IPS DF 19.7 (cell line): ENCODE results near the gene GINS3.
"Not testable (repeated sequence)": the region's sequence is repeated elsewhere in the genome, so short reads cannot be mapped to it uniquely, and the experiment has no call there.

ENCODE experiments used
- DNase-seq: peaks from one replicate; pipeline ENCODE4 v3.0.0-alpha.2; 2013; ENCODE audit warnings: low read depth, low spot score

Gene GINS3

DNA sequence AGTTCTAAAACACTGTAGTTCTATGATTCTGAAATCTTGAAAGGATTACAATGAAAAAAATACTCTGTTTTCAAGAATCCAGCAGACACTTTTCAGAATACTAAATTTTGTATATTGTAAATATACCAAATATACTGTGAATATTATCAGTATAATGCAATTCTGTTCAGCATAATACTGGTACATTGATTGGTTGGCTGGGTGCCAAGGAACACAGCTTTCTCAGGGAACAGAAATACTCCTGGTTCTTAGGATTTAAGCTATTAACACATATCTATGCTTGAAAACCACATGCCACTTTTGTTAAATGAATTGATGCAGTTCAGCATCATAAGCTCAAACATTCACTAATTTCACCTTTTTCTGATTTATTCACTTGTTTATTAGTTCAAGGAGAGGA is 2.5 kb upstream of the GINS3 start:
- DNase-seq: no peak

DNA sequence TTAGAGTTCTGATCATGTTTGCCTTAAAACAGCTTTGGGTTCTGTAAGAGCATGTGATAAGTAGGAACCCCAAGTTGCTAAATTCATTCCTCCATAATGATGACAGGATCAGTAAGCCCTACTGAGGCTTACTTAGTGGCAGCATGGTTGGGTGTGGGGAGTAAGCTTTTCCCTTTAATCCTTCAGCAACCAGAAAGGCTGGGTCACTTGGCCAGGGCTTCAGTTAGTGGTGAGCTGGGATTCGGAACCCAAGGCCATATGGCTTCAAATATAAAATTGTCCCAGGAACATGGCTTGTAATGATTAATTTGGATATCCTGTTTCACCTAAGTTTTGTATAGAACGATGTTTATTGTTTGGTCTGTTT is 850 bp downstream of the GINS3 start:
- DNase-seq: no peak

DNA sequence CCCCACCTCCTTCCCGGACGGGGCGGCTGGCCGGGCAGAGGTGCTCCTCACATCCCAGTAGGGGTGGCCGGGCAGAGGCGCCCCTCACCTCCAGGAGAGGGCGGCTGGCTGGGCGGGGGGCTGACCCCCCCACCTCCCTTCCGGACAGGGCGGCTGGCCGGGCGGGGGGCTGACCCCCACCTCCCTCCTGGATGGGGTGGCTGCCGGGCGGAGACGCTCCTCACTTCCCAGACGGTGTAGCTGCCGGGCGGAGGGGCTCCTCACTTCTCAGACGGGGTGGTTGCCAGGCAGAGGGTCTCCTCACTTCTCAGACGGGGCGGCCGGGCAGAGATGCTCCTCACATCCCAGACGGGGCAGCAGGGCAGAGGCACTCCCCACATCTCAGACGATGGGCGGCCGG is 4.6 kb downstream of the GINS3 start:
- not testable (repeated sequence) for DNase-seq

DNA sequence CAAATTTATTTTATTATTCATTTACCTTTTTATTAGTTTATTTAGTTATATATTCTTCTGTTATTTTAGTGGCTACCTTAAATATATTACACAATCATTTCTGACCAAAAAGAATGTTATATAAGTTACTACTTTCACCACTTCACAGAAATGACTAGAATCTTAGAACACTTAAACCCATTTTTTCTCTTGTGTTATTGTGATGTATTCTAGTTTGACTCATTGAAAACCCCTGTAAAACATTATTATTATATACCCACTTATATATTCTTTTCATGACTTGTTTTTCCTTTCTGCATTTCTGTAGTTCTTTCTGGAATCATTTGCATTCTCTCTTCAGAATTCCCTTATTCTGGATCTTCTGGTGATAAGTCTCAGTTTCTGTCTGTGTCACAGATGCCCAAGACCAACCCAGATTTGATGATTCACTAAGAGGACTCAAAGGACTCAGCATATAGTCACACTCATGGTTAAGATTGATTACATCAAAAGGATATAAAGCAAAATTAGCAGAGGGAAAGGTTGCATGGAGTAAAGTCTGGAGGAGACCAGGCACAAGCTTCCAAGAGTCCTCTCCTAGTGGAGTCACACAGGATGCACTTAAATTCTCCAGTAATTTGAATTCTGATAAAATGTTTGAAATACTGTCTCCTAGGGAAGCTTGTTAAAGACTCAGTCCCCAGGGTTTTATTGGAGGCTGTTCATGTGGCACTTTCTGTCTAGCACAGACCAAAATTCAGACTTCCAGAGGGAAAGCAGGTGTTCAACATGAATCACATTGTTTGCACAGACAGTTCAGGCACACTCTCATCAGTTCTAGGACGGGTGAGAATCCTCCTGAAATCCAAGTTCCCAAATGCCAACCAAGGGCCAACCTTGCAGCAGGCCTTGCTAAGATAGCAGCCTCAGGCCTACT is 7.7 kb downstream of the GINS3 start:
- DNase-seq: no peak

DNA sequence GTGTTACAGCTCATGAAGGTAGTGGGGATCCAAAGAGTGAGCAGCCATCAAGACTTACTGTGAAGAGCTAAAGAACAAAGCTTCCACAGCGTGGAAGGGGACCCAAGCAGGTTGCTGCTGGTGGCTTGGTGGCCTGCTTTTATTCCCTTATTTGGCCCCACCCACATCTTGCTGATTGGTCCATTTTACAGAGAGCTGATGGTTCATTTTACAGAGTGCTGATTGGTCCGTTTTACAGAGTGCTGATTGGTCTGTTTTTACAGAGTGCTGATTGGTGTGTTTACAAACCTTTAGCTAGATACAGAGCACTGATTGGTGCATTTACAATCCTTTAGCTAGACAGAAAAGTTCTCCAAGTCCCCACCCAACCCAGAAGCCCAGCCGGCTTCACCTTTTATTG is 9.0 kb downstream of the GINS3 start:
- DNase-seq: not testable (repeated sequence)

DNA sequence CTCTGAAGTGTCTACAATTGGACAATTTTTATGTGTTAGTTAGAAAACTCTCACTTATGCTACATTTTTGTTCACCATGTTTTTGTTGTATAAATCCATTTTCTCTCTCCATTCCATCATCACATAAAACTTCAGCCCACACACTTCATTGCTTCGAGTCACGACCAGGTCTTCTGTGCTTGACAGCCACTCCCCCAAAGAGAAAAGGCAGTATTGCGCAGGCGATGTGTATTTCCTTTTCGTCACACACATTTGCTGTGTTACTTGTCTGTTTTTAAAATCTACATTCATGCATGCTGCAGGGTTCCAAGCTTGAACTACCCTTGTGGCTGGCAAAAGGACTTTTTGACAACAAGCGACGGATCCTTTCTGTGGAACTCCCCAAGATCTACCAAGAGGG is 10.5 kb downstream of the GINS3 start:
- no peak for DNase-seq

DNA sequence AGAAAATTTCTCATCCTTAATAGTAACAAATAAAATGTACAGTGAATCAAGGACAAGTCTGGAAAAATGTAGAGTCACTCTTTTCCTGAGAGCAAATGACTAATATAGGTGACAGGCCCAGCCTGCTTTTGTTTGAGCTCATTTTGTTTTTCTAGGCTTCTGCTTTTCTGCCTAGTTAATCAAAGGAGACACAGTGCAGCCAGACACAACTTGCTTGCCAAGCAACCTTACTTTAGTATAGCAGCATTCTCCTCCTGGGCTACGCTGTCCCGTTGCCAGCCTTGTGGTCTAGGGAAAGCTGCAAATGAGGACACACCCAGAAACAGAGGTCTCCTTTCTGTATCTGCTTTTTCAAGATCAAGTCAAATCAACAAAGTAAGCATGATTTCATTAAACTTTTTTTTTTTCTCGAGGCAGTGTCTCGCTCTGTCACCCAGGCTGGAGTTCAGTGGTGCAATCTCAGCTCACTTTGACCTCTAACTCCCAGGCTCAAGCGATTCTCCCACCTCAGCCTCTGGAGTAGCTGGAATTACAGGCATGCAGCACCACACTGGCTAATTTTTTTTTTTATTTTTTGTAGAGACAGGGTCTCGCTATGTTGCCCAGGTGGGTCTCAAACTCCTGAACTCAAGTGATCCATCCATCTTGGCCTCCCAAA is 17.2 kb downstream of the GINS3 start:
- no peak for DNase-seq

DNA sequence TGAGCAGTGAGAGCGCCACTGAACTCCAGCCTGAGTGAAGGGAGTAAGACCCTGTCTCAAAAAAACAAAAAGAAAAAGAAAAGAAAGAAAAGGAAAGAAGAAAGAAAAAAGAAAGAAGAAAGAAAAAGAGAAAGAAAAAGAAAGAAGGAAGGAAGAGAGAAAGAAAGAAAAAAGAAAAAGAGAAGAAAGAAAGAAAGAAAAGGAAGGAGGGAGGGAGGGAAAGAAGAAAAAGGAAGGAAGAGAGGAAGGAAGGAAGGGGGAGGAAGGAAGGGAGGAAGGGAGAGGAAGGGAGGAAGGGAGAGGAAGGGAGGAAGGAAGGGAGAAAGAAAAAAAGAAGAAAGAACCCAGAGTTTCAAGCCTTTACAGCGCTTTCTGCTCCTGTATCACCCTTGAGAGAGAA is 19.1 kb downstream of the GINS3 start:
- no peak for DNase-seq

DNA sequence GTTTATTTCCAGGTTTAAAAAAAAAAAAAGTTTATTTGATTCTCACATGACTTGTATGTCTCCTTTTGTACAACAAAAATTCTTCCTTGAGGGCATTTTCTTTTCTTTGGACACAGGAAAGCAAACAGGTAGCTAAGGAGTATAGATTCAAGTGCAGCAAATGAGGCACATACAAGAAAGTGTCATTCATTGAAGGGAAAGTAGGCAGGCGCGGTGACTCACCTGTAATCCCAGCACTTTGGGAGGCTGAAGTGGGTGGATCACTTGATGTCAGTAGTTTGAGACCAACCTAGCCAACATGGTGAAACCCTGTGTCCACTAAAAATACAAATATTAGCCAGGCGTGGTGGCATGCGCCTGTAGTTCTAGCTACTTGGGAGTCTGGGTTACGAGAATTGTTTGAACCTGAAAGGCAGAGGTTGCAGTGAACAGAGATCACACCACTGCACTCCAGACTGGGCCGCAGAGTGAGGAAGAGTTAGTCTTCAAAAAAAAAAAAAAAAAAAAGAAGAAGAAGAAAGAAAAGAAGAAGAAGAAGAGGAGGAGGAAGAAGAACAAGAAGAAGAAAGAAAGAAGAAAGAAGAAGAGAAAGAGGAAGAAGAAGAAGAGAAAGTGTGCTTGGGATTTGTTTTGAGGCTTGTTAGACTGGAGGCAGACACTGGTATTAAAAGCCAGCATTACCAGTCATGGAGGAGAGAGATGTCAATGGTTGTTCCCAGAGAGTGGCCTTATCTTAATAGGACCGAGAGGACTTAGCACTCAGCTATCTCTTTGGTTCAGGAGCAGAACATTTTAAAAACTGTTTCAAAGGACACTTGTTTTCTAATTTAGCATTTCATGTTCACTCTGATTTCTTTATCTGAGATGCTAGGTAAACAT is 19.7 kb downstream of the GINS3 start:
- no peak for DNase-seq

DNA sequence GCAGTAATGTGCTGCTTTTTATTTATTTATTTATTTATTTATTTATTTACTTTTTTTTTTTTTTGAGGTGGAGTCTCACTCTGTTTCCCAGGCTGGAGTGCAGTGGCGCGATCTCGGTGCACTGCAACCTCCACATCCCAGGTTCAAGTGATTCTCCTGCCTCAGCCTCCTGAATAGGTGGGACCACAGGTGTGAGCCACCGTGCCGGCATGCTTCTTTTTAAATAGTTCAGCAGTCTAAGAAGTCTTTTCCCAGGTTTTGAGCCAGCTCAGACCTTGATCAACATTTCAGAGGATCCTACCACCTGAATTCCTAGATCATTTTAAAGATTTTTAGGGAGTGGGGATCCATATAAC is 20.3 kb downstream of the GINS3 start:
- DNase-seq: not testable (repeated sequence)

DNA sequence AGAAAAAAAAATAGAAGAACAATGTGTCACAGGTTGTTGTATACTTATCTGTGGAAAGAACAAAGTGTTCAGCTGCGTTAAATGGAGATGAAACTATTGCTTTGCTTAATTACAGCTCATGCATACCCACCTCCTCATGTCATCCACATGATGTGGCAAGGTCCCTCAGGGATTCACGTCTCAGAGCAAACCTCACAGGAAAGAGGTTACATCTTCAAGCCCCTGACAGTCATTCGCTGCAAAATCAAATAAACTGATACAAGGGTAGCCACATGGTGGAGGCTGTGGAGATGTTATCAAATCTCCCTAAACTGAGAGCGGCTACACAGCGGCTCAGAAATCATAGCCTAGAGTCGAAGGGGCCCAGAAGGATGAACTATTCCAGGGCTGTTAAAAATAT is 21.1 kb downstream of the GINS3 start:
- no peak for DNase-seq

DNA sequence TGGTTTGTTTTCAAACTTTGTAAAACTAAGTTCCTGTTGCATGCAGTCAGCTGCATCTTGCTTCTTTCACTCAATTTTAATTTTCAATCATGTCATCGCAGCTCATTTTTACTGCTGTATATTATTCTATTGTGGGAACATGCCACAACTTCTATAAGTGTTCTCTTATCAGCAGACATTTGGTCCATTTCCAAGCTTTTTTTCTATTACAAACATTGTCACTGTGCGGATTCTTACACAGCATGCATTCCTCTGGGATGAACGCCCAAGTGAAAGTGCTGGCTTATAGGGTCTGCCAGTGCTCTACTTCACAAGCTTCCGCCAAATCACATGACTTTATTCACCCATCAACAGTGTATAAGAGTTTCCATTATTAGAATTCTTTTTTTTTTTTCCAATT is 22.7 kb downstream of the GINS3 start:
- no peak for DNase-seq

DNA sequence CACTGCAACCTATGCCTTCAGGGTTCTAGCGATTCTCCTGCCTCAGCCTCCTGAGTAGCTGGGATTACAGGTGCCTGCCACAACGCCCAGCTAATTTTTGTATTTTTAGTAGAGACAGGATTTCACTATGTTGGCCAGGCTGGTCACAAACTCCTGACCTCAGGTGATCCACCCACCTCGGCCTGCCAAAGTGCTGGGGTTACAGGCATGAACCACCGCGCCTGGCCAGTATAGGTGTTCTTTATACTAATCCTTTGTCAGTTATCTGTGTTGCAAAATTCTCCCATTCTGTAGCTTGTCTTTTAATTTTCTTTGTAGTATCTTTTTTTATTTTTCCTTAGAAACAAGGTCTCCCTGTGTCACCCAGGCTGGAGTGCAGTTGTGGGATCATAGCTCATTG is 23.7 kb downstream of the GINS3 start:
- not testable (repeated sequence) for DNase-seq

DNA sequence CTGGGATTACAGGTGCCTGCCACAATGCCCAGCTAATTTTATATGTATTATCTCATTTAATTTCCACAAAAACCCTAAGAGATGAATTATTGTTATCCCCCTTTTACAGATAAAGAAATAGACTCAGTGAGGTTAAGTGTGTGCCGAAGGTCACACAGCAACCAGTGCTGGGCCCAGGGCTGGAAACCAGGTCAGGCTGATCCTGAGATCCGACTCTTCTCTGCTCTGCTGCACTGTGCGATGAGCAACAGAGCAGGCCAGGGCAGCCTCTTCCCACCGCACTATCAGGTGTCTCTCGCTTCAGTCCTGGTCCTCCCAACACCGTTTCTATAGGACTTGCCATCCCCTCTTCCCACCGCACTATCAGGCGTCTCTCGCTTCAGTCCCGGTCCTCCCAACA is 24.8 kb downstream of the GINS3 start:
- no peak for DNase-seq

DNA sequence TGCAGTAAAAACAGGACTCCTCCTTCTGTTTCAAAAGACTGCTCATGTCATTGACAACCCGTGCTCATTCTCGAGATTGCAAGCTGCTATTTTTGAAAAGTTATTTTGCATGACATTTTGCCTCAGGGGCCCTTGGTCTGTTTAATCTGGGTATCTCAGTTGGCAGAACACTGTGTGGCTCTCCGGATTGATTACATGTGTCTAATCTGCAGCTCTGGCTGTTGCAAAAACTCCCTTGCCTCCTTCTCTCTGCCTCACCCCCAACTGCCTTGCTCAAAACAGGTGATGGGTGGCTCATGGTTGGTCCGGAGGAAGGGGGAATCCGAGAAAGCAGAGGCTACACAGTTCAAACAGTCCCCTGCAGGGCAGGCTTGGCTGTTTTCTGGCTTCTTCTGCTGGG is 25.3 kb downstream of the GINS3 start:
- DNase-seq: no peak

DNA sequence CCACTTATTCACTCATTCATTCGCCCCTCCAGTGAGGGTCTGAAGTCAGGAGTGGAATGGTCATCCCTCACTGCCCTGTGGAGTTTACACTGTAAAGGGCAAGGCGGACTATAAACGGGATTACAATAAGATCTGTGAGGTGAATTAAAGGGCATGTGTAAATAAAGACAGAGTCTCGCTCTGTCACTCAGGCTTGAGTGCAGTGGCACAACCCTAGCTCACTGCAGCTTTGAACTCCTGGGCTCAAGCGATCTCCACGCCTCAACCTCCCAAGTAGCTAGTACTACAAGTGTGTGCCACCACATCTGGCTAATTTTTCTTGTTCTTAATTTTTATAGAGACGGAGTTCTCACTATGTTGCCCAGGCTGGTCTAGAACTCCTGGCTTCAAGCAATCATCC is 25.8 kb downstream of the GINS3 start:
- no peak for DNase-seq

DNA sequence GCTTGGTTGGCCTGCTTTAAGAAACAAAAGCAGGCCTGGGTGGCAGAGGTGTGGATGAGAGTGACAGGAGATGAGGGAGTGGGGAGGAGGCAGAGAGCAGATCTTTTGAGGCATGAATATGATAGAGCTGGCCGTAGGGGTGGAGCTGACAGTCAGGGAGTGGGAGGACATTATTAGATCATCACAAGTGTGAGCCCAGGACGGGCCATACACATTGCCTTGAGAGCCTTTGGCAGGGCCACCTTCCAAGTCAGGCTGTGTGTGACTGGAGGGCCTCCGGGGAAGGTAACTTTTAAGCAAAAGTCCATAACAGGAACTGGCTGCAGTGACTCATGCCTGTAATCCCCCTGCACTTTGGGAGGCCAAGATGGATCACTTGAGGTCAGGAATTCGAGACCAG is 26.3 kb downstream of the GINS3 start:
- no peak for DNase-seq

DNA sequence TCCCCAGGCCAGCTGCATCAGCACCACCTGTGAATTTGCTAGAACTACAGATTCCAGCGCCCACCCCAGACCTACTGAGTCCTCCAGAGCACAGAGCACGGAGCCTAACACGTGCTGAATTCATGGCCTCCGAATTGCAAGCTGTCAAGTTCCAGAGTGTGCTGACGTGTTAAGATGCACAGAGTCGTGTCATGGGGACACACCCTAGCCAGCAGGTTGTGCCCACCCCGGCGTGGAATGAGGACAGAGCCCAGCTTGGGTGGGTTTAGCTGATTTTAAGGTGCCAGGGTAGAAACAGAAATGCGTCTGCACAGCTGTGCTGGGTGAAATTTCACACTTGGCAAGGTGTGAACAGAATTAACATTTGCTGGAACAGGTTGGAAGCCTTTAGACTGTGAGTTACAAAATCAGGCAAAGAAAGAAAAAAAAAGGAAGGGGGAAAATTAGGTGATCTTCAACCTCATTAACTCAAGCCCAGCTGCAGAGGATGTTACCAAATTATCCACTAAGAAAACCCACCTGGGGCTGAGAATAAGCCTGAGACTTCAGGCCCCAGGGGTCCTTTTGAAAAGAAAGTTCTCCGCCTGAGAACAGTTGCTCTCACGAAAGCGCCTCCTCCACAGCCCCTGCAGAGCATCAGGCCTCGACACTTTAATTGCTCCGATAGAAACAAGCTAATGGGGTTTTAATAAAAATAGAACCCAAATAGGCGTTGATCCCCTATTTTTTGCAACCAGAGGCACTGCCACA is 27.1 kb downstream of the GINS3 start:
- DNase-seq: no peak

DNA sequence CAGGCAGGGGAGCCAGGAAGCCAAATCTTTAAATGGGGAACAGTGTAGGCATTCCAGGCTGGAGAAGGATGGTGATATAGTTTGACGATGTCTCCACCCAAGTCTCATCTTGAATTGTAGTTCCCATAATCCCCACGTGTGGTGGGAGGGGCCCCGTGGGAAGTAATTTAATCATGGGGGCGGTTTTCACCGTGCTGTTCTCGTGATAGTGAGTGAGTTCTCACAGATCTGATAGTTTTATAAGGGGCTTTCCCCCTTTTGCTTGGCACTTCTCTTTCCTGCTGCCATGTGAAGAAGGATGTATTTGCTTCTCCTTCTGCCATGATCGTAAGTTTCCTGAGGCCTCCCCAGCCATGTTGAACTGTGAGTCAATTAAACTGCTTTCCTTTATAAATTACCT is 28.8 kb downstream of the GINS3 start:
- DNase-seq: no peak

DNA sequence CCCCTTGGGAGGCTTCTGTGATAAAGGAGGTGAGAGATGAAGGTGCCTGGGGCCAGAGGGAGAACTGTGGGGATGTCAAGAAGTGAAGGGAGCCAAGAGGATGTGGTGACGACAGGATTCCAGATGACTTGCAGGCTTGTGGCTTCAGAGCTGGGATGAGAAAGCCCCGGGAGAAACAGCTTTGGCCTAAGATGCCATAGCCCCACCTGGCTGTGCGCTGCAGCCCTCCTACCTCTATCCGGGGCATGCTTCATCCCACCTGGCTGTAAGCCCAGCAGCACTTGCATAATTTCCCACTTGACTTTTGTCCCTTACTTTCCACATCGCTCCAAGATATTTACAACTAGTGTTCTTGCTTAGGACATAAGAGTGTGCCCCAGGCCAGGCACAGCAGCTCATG is 29.3 kb downstream of the GINS3 start:
- no peak for DNase-seq

DNA sequence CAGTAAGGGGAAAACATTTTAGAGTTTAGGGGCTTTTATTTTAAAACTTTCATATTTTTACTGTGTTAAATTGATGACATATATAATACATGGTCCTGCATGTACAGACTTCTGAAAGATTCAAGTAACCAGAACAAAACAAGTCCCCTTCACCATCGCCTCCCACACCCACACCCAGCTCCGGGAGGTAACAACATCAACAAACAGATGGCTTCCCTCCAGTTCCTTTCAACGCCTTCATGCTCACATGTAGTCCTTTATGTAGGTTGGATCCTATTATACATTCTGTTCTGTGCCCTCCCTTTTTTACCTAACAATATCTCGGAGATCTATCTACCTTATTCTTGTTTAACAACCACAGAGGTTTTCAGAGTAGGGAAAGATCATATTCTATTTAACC is 30.5 kb downstream of the GINS3 start:
- no peak for DNase-seq

DNA sequence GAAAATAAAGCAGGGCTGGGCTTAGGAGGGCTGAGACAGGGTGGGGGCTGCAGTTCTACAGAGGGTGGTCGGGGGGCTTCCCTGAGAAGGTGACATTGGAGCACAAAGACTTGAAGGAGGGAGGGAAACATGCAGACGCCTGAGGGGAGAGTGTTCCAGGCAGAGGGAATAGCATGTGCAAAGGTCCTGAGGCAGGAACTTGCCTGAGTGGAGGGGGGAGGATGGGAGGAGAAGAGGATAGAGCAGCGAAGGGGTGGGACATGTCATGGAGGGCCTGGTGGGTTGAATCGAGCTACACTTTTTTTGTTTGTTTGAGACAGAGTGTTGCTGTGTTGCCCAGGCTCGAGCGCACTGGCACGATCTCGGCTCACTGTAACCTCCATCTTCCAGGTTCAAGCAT is 33.0 kb downstream of the GINS3 start:
- no peak for DNase-seq
